ENCODE measurements around the gene PYCR2. TPM values are rescaled to one million over a fixed set of nuclear protein-coding genes. Genes with fewer than 3 reads are reported as not detected.

The PYCR2 gene
- polyA plus RNA-seq, 1 experiment: 29.4 TPM

GRCh38 chr1:225958041-225958440, 34.0 kb upstream of the PYCR2 start:
- H3K27me3 ChIP-seq (ENCODE audit: control insufficient read depth, insufficient read depth, low read length): peaks cover 13% of the 10 kb centered on the region
- DNase-seq (ENCODE audit: low read depth, low spot score): no peak
- CTCF ChIA-PET: no interaction called here
- H3K9me3 ChIP-seq (ENCODE audit: control insufficient read depth, insufficient read depth, low read length): no peaks in the 10 kb centered on the region; the same call in 1 of the 2 replicates
- no peak overlapping the region for H3K4me3 ChIP-seq (ENCODE audit: low read depth, low read length)
- H3K27ac ChIP-seq (ENCODE audit: low read depth, low read length): no peak overlapping the region
- no peak for TF ChIP-seq CTCF (IDR thresholded peaks at IDR 0.05; ENCODE audit: low read depth, low read length)
- POLR2A ChIA-PET: no interaction called here

GRCh38 chr1:225954753-225955152, 30.7 kb upstream of the PYCR2 start:
- ChIA-PET CTCF (interaction anchor here (1.1 kb wide), 1 partner anchor 33 kb away, joined by 3 read pairs; no protein-coding TSS in a partner anchor), POLR2A (interaction anchor here (0.5 kb wide), 1 partner anchor 129 kb away, joined by 9 read pairs; no protein-coding TSS in a partner anchor)
- DNase-seq (ENCODE audit: low read depth, low spot score): no peak
- no peak for TF ChIP-seq CTCF (IDR thresholded peaks at IDR 0.05; ENCODE audit: low read depth, low read length)
- Histone ChIP-seq H3K4me3 (ENCODE audit: low read depth, low read length) (no peak overlapping the region), H3K27me3 (ENCODE audit: control insufficient read depth, insufficient read depth, low read length) (peaks cover 22% of the 10 kb centered on the region), H3K9me3 (ENCODE audit: control insufficient read depth, insufficient read depth, low read length) (no peaks in the 10 kb centered on the region), H3K27ac (ENCODE audit: low read depth, low read length) (no peak overlapping the region)

GRCh38 chr1:225953315-225953714, 29.3 kb upstream of the PYCR2 start:
- Histone ChIP-seq H3K9me3 (ENCODE audit: control insufficient read depth, insufficient read depth, low read length) (no peaks in the 10 kb centered on the region), H3K4me3 (ENCODE audit: low read depth, low read length) (no peak overlapping the region), H3K27me3 (ENCODE audit: control insufficient read depth, insufficient read depth, low read length) (peaks cover 25% of the 10 kb centered on the region), H3K27ac (ENCODE audit: low read depth, low read length) (no peak overlapping the region)
- DNase-seq (ENCODE audit: low read depth, low spot score): no peak
- ChIA-PET CTCF (no interaction called here), POLR2A (no interaction called here)
- no peak for TF ChIP-seq CTCF (IDR thresholded peaks at IDR 0.05; ENCODE audit: low read depth, low read length)

GRCh38 chr1:225950905-225951497, 27.0 kb upstream of the PYCR2 start:
- no peak for DNase-seq (ENCODE audit: low read depth, low spot score)
- POLR2A ChIA-PET: no interaction called here
- Histone ChIP-seq H3K4me3 (ENCODE audit: low read depth, low read length) (no peak overlapping the region), H3K27ac (ENCODE audit: low read depth, low read length) (no peak overlapping the region), H3K27me3 (ENCODE audit: control insufficient read depth, insufficient read depth, low read length) (peaks cover 35% of the 10 kb centered on the region), H3K9me3 (ENCODE audit: control insufficient read depth, insufficient read depth, low read length) (no peaks in the 10 kb centered on the region)
- no peak for TF ChIP-seq CTCF (IDR thresholded peaks at IDR 0.05; ENCODE audit: low read depth, low read length)
- CTCF ChIA-PET: interaction anchor here (1.7 kb wide), 1 partner anchor 39 kb away, joined by 4 read pairs; no protein-coding TSS in a partner anchor

GRCh38 chr1:225949041-225949440, 25.0 kb upstream of the PYCR2 start:
- ChIA-PET POLR2A (interaction anchor here (0.8 kb wide), 1 partner anchor 23 kb away, joined by 3 read pairs; no protein-coding TSS in a partner anchor), CTCF (no interaction called here)
- H3K4me3 ChIP-seq (ENCODE audit: low read depth, low read length): no peak overlapping the region
- no peak for TF ChIP-seq CTCF (IDR thresholded peaks at IDR 0.05; ENCODE audit: low read depth, low read length)
- peaks cover 34% of the 10 kb centered on the region for H3K27me3 ChIP-seq (ENCODE audit: control insufficient read depth, insufficient read depth, low read length)
- H3K27ac ChIP-seq (ENCODE audit: low read depth, low read length): no peak overlapping the region
- DNase-seq (ENCODE audit: low read depth, low spot score): no peak
- H3K9me3 ChIP-seq (ENCODE audit: control insufficient read depth, insufficient read depth, low read length): no peaks in the 10 kb centered on the region

Data from AG04450 (cell line).